CD4-positive, alpha-beta memory T cell (primary cell): ENCODE measurements around the gene TFF3. TPM values are rescaled to one million over a fixed set of nuclear protein-coding genes. Genes with fewer than 3 reads are reported as not detected.

Experiments used
- CTCF ChIA-PET: fragments of 350-600 bp; sonication (Branson Sonifier 250); formaldehyde crosslinking; loops from one replicate; lab custom pipeline; 2021; ENCODE audit warnings: inconsistent platforms; ENCODE audit not compliant: partially characterized antibody; lab: Charles Lee
- POLR2A ChIA-PET: fragments of 350-600 bp; sonication (Branson Sonifier 250); formaldehyde crosslinking; loops from one replicate; lab custom pipeline; 2021; ENCODE audit not compliant: partially characterized antibody; lab: Charles Lee
- DNase-seq, 5 donors: peaks; one replicate each; pipeline versions ENCODE4 v3.0.0 to v3.0.0-alpha.2; 2020 to 2022; ENCODE audit warnings: mixed read lengths in 1 of 5
- H3K27ac ChIP-seq: one replicate; pipeline ENCODE4 v1.7.0; 2013; ENCODE audit warnings: low read depth, low read length
- H3K27me3 ChIP-seq: 2 replicates; pipeline ENCODE4 v1.7.0; 2013; ENCODE audit warnings: mild to moderate bottlenecking, low read length, moderate library complexity; ENCODE audit not compliant: insufficient read depth
- H3K36me3 ChIP-seq: 2 replicates; pipeline ENCODE4 v1.7.0; 2013; ENCODE audit warnings: mild to moderate bottlenecking, low read length, moderate library complexity; ENCODE audit not compliant: insufficient read depth
- H3K4me1 ChIP-seq: 2 replicates; pipeline ENCODE4 v1.7.0; 2013; ENCODE audit warnings: mild to moderate bottlenecking, low read length, moderate library complexity; ENCODE audit not compliant: insufficient read depth
- H3K4me3 ChIP-seq, 2 donors: one replicate each; pipeline ENCODE4 v1.7.0; 2013; ENCODE audit warnings: low read length in 2 of 2, mild to moderate bottlenecking in 1 of 2
- H3K9me3 ChIP-seq, 2 donors: one replicate each; pipeline ENCODE4 v1.7.0; 2013; ENCODE audit warnings: low read length in 2 of 2, control low read depth in 1 of 2; ENCODE audit not compliant: control insufficient read depth in 1 of 2
- H3K27ac Mint-ChIP-seq, 7 donors: one replicate each; pipeline ENCODE4 v1.8.0; 2020 to 2021; ENCODE audit warnings: mixed read lengths in 7 of 7, mild to moderate bottlenecking in 6 of 7, inconsistent platforms in 3 of 7, moderate library complexity in 3 of 7
- H3K27me3 Mint-ChIP-seq, 2 donors: one replicate each; pipeline ENCODE4 v1.8.0; 2020 to 2021; ENCODE audit warnings: mixed read lengths in 2 of 2
- H3K36me3 Mint-ChIP-seq, 2 donors: one replicate each; pipeline ENCODE4 v1.8.0; 2020 to 2021; ENCODE audit warnings: mixed read lengths in 2 of 2, inconsistent platforms in 1 of 2, mild to moderate bottlenecking in 1 of 2
- H3K4me1 Mint-ChIP-seq, 4 donors: one replicate each; pipeline ENCODE4 v1.8.0; 2020 to 2021; ENCODE audit warnings: mixed read lengths in 4 of 4, mild to moderate bottlenecking in 1 of 4
- H3K4me3 Mint-ChIP-seq, 8 donors: one replicate each; pipeline ENCODE4 v1.8.0; 2020 to 2021; ENCODE audit warnings: mixed read lengths in 8 of 8, mild to moderate bottlenecking in 7 of 8, moderate library complexity in 6 of 8, inconsistent platforms in 3 of 8
- H3K9me3 Mint-ChIP-seq, 8 donors: one replicate each; pipeline ENCODE4 v1.8.0; 2020 to 2021; ENCODE audit warnings: mixed read lengths in 8 of 8, mild to moderate bottlenecking in 5 of 8, inconsistent platforms in 3 of 8, moderate library complexity in 1 of 8
- intact Hi-C: fragments of 100-400 bp; cut with micrococcal nuclease; formaldehyde crosslinking; loops from one replicate; pipeline ENCODE4 v1.15.1; 2023
- polyA plus RNA-seq, 2 donors: library from polyadenylated mRNA; unstranded; fragments of 300-500 nt; fragmentation: Illumina TruSeq; gene quantifications; one replicate each; pipeline ENCODE4 v1.2.3, GENCODE V29; 2021
- total RNA-seq, 2 experiments: library from RNA; stranded (reverse); gene quantifications; one replicate each; pipeline ENCODE4 v1.2.3, GENCODE V29; 2021

Gene TFF3
- total and polyA plus RNA-seq, 4 experiments from 2014 or later: not detected

- POLR2A ChIA-PET: interaction anchor here (1.2 kb wide), 1 partner anchor 57 kb away, joined by 3 read pairs; the partner anchor contains the start of gene UBASH3A
- Mint-ChIP-seq H3K4me3 (no peak overlapping the region), H3K4me1 (no peaks in the 10 kb centered on the region), H3K9me3 (no peaks in the 10 kb centered on the region), H3K36me3 (no peaks in the 10 kb centered on the region), H3K27me3 (peaks cover 0 to 2% of the 10 kb centered on the region in 2 donors), H3K27ac (no peak overlapping the region)
- DNase-seq: no peak
- CTCF ChIA-PET: no interaction called here
- no peaks in the 10 kb centered on the region for H3K36me3 ChIP-seq
- H3K4me3 ChIP-seq: no peak overlapping the region
- no peaks in the 10 kb centered on the region for H3K4me1 ChIP-seq
- no peaks in the 10 kb centered on the region for H3K27me3 ChIP-seq
- H3K9me3 ChIP-seq: no peaks in the 10 kb centered on the region
- no peak overlapping the region for H3K27ac ChIP-seq
- intact Hi-C loops: no loop called here
Measured at GRCh38 chr21:42346866-42347600, 31.8 kb upstream of the TFF3 start.

GRCh38 chr21:42346441-42346840, 31.2 kb upstream of the TFF3 start:
- POLR2A ChIA-PET: interaction anchor here (1.2 kb wide), 1 partner anchor 57 kb away, joined by 3 read pairs; the partner anchor contains the start of gene UBASH3A
- no peaks in the 10 kb centered on the region for H3K9me3 Mint-ChIP-seq
- intact Hi-C loops: no loop called here

GRCh38 chr21:42344631-42345030, 29.4 kb upstream of the TFF3 start:
- no peaks in the 10 kb centered on the region for H3K4me1 Mint-ChIP-seq
- DNase-seq: no peak
- H3K36me3 Mint-ChIP-seq: no peaks in the 10 kb centered on the region
- no peaks in the 10 kb centered on the region for H3K27me3 Mint-ChIP-seq
- no peak overlapping the region for H3K4me3 Mint-ChIP-seq
- peak overlapping the region in 1 of 7 donors; percentile 7 for H3K27ac Mint-ChIP-seq
- ChIA-PET CTCF (no interaction called here), POLR2A (no interaction called here)
- Histone ChIP-seq H3K27me3 (no peaks in the 10 kb centered on the region), H3K27ac (no peak overlapping the region), H3K4me1 (no peaks in the 10 kb centered on the region), H3K36me3 (no peaks in the 10 kb centered on the region), H3K4me3 (no peak overlapping the region), H3K9me3 (no peaks in the 10 kb centered on the region)
- no peaks in the 10 kb centered on the region for H3K9me3 Mint-ChIP-seq
- intact Hi-C loops: no loop called here

More at GRCh38 chr21:42346441-42346840, 31.2 kb upstream of the TFF3 start:
- Histone ChIP-seq H3K4me3 (no peak overlapping the region), H3K4me1 (no peaks in the 10 kb centered on the region), H3K36me3 (no peaks in the 10 kb centered on the region), H3K27me3 (no peaks in the 10 kb centered on the region), H3K27ac (no peak overlapping the region), H3K9me3 (no peaks in the 10 kb centered on the region)
- Mint-ChIP-seq H3K27ac (no peak overlapping the region), H3K4me3 (no peak overlapping the region), H3K4me1 (no peaks in the 10 kb centered on the region), H3K36me3 (no peaks in the 10 kb centered on the region), H3K27me3 (peaks cover 0 to under 1% of the 10 kb centered on the region in 2 donors)
- CTCF ChIA-PET: no interaction called here
- DNase-seq: no peak

GRCh38 chr21:42343963-42344510, 28.8 kb upstream of the TFF3 start:
- no peaks in the 10 kb centered on the region for H3K27me3 ChIP-seq
- ChIA-PET CTCF (interaction anchor here (1.4 kb wide), 1 partner anchor 34 kb away, joined by 4 read pairs; no protein-coding TSS in a partner anchor), POLR2A (no interaction called here)
- H3K4me3 ChIP-seq: no peak overlapping the region
- Mint-ChIP-seq H3K36me3 (no peaks in the 10 kb centered on the region), H3K9me3 (no peaks in the 10 kb centered on the region), H3K4me1 (no peaks in the 10 kb centered on the region), H3K27me3 (no peaks in the 10 kb centered on the region), H3K27ac (no peak overlapping the region), H3K4me3 (no peak overlapping the region)
- H3K9me3 ChIP-seq: no peaks in the 10 kb centered on the region
- DNase-seq: no peak
- no peaks in the 10 kb centered on the region for H3K4me1 ChIP-seq
- no peaks in the 10 kb centered on the region for H3K36me3 ChIP-seq
- intact Hi-C loops: no loop called here
- no peak overlapping the region for H3K27ac ChIP-seq

GRCh38 chr21:42343556-42343955, 28.3 kb upstream of the TFF3 start:
- H3K27ac Mint-ChIP-seq: no peak overlapping the region
- no peak overlapping the region for H3K27ac ChIP-seq
- peaks cover 0 to 3% (median 0%) of the 10 kb centered on the region in 4 donors for H3K4me1 Mint-ChIP-seq
- H3K4me3 ChIP-seq: no peak overlapping the region
- H3K4me3 Mint-ChIP-seq: no peak overlapping the region
- ChIA-PET CTCF (interaction anchor here (1.4 kb wide), 1 partner anchor 33 kb away, joined by 4 read pairs; no protein-coding TSS in a partner anchor), POLR2A (no interaction called here)
- no peak for DNase-seq
- H3K9me3 ChIP-seq: no peaks in the 10 kb centered on the region
- no peaks in the 10 kb centered on the region for H3K4me1 ChIP-seq
- no peaks in the 10 kb centered on the region for H3K27me3 ChIP-seq
- no peaks in the 10 kb centered on the region for H3K9me3 Mint-ChIP-seq
- intact Hi-C loops: no loop called here
- no peaks in the 10 kb centered on the region for H3K36me3 Mint-ChIP-seq
- H3K36me3 ChIP-seq: no peaks in the 10 kb centered on the region
- H3K27me3 Mint-ChIP-seq: no peaks in the 10 kb centered on the region

GRCh38 chr21:42343101-42343500, 27.9 kb upstream of the TFF3 start:
- POLR2A ChIA-PET: no interaction called here

GRCh38 chr21:42341776-42342542, 26.8 kb upstream of the TFF3 start:
- H3K9me3 Mint-ChIP-seq: peaks cover 0 to 2% (median 0%) of the 10 kb centered on the region in 8 donors
- H3K27me3 ChIP-seq: no peaks in the 10 kb centered on the region
- H3K4me1 ChIP-seq: peaks cover 10% of the 10 kb centered on the region
- ChIA-PET POLR2A (no interaction called here), CTCF (interaction anchor here (1.3 to 1.5 kb wide), 2 partner anchors 33 to 107 kb away, joined by 3 to 5 read pairs; no protein-coding TSS in a partner anchor)
- H3K27ac Mint-ChIP-seq: no peak overlapping the region
- no peak overlapping the region for H3K27ac ChIP-seq
- H3K9me3 ChIP-seq: no peaks in the 10 kb centered on the region
- intact Hi-C loops: no loop called here
- H3K4me3 ChIP-seq: no peak overlapping the region
- no peak overlapping the region for H3K4me3 Mint-ChIP-seq
- no peaks in the 10 kb centered on the region for H3K36me3 Mint-ChIP-seq
- DNase-seq: no peak
- H3K36me3 ChIP-seq: no peaks in the 10 kb centered on the region
- peaks cover 5 to 14% (median 8%) of the 10 kb centered on the region in 4 donors for H3K4me1 Mint-ChIP-seq
- H3K27me3 Mint-ChIP-seq: peaks cover 0 to 4% of the 10 kb centered on the region in 2 donors

More at GRCh38 chr21:42343101-42343500, 27.9 kb upstream of the TFF3 start:
- intact Hi-C loops: no loop called here
- no peaks in the 10 kb centered on the region for H3K36me3 ChIP-seq
- no peak overlapping the region for H3K27ac ChIP-seq
- peaks cover 4% of the 10 kb centered on the region for H3K4me1 ChIP-seq
- peaks cover 0 to 7% (median 1%) of the 10 kb centered on the region in 4 donors for H3K4me1 Mint-ChIP-seq
- no peaks in the 10 kb centered on the region for H3K36me3 Mint-ChIP-seq
- no peak for DNase-seq
- H3K4me3 ChIP-seq: no peak overlapping the region
- no peak overlapping the region for H3K27ac Mint-ChIP-seq
- no peaks in the 10 kb centered on the region for H3K27me3 Mint-ChIP-seq
- CTCF ChIA-PET: interaction anchor here (1.3 to 1.4 kb wide), 2 partner anchors 33 to 106 kb away, joined by 3 to 4 read pairs; no protein-coding TSS in a partner anchor
- H3K27me3 ChIP-seq: no peaks in the 10 kb centered on the region
- H3K9me3 Mint-ChIP-seq: no peaks in the 10 kb centered on the region
- no peak overlapping the region for H3K4me3 Mint-ChIP-seq
- no peaks in the 10 kb centered on the region for H3K9me3 ChIP-seq
